Measurements from ENCODE around the gene PPP2R5B.

PPP2R5B gene

DNA sequence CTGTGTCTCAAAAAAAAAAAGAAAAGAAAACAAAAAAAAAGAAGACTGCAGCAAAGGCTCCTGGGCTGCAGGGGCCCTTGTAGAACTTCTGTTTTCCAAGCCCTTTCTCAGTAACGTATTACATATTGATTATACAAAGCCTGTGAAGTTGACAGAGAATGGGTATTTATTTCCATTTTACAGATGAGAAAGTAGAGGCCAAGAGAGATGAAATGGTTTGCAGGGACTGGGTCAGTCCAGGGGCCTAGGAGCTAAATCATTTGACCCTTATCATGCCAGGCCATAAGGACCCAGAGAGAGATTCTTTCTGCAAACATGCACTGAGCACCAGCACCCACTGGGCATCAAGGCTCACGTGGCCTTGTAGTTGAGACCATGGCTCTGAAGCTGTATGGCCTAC, 4.5 kb downstream of the PPP2R5B start:
- no peak overlapping the region for H3K4me3 ChIP-seq (ENCODE audit: low read length)
- no peak overlapping the region for H3K27ac ChIP-seq (ENCODE audit: low read length)
- DNase-seq (ENCODE audit: low read depth, low spot score): no peak
- H3K4me1 ChIP-seq (ENCODE audit: control insufficient read depth, insufficient read depth, low read length): no peaks in the 10 kb centered on the region
- WGBS (ENCODE audit: insufficient coverage, insufficient read length): no CpG with 5 or more reads among the region's 2 CpGs
- no peaks in the 10 kb centered on the region for H3K27me3 ChIP-seq (ENCODE audit: control insufficient read depth, insufficient read depth, low read length)
- H3K36me3 ChIP-seq (ENCODE audit: control insufficient read depth, insufficient read depth, low read length): 0 out of 2 replicates have a peak, but pooled peaks cover 2% of the 10 kb centered on the region
- H3K9me3 ChIP-seq (ENCODE audit: control insufficient read depth, insufficient read depth, low read length): no peaks in the 10 kb centered on the region

DNA sequence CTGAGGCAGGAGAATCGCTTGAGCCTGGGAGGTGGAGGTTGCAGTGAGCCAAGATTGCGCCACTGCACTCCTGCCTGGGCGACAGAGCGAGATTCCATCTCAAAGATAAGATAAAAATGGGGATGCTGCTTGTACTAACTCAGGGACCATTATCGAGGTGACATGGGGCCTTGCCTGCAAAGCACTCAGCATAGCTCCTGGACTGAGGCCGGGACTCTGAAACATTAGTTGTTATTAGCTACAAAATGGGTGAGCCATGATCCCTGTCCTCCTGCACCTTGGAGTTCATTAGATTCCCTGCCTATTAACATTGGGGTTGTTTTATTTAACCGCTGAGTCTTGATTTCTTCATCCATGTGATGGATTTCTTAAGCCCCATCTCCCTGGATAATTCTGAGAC, 5.1 kb downstream of the PPP2R5B start:
- H3K4me3 ChIP-seq (ENCODE audit: low read length): no peak overlapping the region
- H3K36me3 ChIP-seq (ENCODE audit: control insufficient read depth, insufficient read depth, low read length): 0 out of 2 replicates have a peak, but pooled peaks cover 2% of the 10 kb centered on the region
- H3K4me1 ChIP-seq (ENCODE audit: control insufficient read depth, insufficient read depth, low read length): no peaks in the 10 kb centered on the region; the same call in 1 of the 2 replicates
- H3K27ac ChIP-seq (ENCODE audit: low read length): no peak overlapping the region
- DNase-seq (ENCODE audit: low read depth, low spot score): no peak
- no peaks in the 10 kb centered on the region for H3K27me3 ChIP-seq (ENCODE audit: control insufficient read depth, insufficient read depth, low read length)
- H3K9me3 ChIP-seq (ENCODE audit: control insufficient read depth, insufficient read depth, low read length): no peaks in the 10 kb centered on the region
- no CpG with 5 or more reads among the region's 7 CpGs for WGBS (ENCODE audit: insufficient coverage, insufficient read length)

DNA sequence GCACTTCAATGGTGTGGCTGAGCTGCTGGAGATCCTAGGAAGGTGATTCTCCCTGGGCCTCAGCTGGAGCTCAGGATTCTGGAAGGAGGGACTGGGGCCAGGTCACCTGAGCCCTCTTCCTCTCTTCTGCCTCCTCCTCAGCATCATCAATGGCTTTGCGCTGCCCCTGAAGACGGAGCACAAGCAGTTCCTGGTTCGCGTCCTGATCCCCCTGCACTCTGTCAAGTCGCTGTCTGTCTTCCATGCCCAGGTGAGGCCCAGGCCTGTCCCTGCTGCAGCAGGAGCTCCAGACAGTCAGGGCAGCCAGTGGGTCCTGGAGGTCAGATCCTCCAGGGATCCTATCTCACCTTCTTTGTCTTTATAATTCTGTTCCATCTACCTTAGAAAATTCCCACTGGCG, 5.9 kb downstream of the PPP2R5B start:
- no CpG with 5 or more reads among the region's 6 CpGs for WGBS (ENCODE audit: insufficient coverage, insufficient read length)
- no peaks in the 10 kb centered on the region for H3K27me3 ChIP-seq (ENCODE audit: control insufficient read depth, insufficient read depth, low read length)
- H3K27ac ChIP-seq (ENCODE audit: low read length): no peak overlapping the region
- H3K36me3 ChIP-seq (ENCODE audit: control insufficient read depth, insufficient read depth, low read length): 0 out of 2 replicates have a peak, but pooled peaks cover 2% of the 10 kb centered on the region
- DNase-seq (ENCODE audit: low read depth, low spot score): no peak
- H3K9me3 ChIP-seq (ENCODE audit: control insufficient read depth, insufficient read depth, low read length): no peaks in the 10 kb centered on the region
- H3K4me3 ChIP-seq (ENCODE audit: low read length): no peak overlapping the region
- H3K4me1 ChIP-seq (ENCODE audit: control insufficient read depth, insufficient read depth, low read length): peaks cover 5% of the 10 kb centered on the region

DNA sequence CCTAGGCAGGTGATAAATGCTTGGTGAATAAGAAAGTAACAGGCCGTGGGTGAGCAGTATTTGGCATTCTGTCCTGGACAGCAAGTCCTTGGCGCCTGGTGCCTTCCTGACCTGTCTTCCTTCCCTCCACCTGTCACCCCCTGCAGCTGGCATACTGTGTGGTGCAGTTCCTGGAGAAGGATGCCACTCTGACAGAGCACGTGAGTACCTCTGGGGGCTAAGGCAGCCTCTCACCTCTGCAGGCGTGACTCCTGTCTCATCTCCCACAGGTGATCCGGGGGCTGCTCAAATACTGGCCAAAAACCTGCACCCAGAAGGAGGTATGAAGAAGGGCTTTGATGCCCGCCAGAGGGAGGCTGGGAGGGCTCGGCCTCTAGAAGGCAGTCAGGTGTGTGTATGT, 6.8 kb downstream of the PPP2R5B start:
- H3K27ac ChIP-seq (ENCODE audit: low read length): no peak overlapping the region
- H3K4me3 ChIP-seq (ENCODE audit: low read length): no peak overlapping the region
- H3K27me3 ChIP-seq (ENCODE audit: control insufficient read depth, insufficient read depth, low read length): no peaks in the 10 kb centered on the region
- H3K4me1 ChIP-seq (ENCODE audit: control insufficient read depth, insufficient read depth, low read length): peaks cover 9% of the 10 kb centered on the region
- no CpG with 5 or more reads among the region's 7 CpGs for WGBS (ENCODE audit: insufficient coverage, insufficient read length)
- 0 out of 2 replicates have a peak, but pooled peaks cover 2% of the 10 kb centered on the region for H3K36me3 ChIP-seq (ENCODE audit: control insufficient read depth, insufficient read depth, low read length)
- DNase-seq (ENCODE audit: low read depth, low spot score): no peak
- H3K9me3 ChIP-seq (ENCODE audit: control insufficient read depth, insufficient read depth, low read length): no peaks in the 10 kb centered on the region

DNA sequence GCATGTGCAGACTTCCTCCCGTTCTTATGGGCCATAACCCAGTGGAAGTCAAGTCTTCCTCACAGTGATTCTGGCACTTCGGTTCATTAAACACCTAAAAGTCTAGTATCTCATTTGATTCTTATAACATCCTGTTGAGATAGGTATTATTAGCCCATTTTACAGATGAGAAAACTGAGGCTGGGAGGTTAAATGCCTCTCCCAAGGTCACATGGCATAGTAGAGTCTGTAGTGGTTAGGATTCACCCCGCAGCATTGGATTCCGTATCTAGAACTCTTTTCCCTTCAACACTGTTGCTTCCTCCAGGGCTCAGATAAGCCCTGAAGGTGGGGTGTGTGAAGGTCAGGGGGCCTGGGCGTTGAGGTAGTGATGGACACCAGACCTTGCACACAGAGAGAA, 7.8 kb downstream of the PPP2R5B start:
- no CpG with 5 or more reads among the region's 5 CpGs for WGBS (ENCODE audit: insufficient coverage, insufficient read length)

DNA sequence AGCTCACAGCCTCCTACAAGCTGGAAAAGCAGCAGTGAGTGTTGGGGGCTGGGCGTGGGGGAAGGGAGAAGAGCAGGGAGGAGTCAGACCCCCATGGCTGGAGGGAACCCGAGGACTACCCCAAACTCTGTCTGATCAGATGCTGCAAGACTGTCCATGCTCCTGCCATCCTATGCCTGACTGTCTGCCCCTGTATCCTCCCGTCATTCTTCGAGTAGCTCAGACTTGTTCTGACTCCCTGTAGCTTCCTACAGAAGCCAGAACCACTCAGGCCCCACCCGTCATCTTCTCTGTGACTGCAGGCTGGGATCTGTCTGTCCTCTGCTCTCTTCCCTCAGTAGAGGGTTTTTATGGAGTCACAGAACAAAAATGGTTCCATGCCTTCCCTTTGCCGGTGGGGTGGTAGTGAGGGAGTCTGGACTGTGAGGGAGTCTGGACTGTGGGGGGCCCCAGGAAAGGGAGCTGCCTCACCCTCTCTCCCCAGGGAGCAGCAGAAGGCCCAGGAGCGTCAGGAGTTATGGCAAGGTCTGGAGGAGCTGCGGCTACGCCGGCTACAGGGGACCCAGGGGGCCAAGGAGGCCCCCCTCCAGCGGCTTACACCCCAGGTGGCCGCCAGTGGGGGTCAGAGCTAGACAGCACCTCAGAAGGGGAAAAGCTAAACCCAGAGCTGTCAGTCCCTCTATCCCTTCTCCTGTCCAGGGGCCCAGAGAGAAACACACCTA, 8.9 kb downstream of the PPP2R5B start:
- no peak overlapping the region for H3K27ac ChIP-seq (ENCODE audit: low read length)

More for the DNA sequence above, 7.8 kb downstream of the PPP2R5B start:
- no peaks in the 10 kb centered on the region for H3K27me3 ChIP-seq (ENCODE audit: control insufficient read depth, insufficient read depth, low read length)
- H3K4me1 ChIP-seq (ENCODE audit: control insufficient read depth, insufficient read depth, low read length): peaks cover 9% of the 10 kb centered on the region
- H3K9me3 ChIP-seq (ENCODE audit: control insufficient read depth, insufficient read depth, low read length): no peaks in the 10 kb centered on the region
- H3K36me3 ChIP-seq (ENCODE audit: control insufficient read depth, insufficient read depth, low read length): 0 out of 2 replicates have a peak, but pooled peaks cover 2% of the 10 kb centered on the region
- no peak overlapping the region for H3K4me3 ChIP-seq (ENCODE audit: low read length)
- H3K27ac ChIP-seq (ENCODE audit: low read length): no peak overlapping the region
- DNase-seq (ENCODE audit: low read depth, low spot score): no peak

DNA sequence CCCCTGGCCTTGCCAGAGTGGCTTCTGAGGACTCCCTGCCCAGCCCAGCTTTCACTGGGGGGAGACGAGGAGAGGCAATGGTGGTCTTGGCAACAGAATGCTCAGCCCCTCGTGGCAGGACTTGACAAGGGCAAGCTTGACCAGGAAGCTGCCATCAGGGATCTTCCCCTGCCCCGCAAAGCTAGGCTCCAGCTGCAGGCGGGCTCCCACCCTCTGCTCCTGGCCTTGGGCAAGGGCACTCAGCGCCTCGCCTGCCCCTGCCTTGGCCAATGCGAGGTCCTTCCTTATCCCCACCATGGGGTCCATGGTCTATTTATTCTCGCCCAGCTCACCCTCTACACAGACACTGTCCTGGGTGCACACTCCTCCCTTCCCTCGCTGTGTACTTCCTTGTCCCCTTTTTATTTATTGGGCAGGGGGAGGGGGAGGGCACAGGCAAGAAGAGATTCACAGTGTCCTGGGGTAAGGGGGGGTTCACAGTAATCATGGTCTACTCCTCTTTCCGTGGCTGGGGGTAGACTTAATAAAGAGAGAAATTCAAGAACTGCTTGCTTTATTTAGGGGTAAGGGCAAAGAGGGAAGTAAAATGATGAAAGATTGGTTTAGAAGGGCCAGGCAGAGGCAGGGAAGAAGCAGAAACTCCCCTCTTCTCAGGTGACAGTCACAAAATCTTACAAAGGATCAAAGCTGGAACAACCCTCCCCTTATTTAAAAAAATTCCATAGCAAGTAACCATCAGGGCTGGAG, 9.6 kb downstream of the PPP2R5B start:
- H3K27me3 ChIP-seq (ENCODE audit: control insufficient read depth, insufficient read depth, low read length): no peaks in the 10 kb centered on the region
- no peak overlapping the region for H3K4me3 ChIP-seq (ENCODE audit: low read length)
- no peaks in the 10 kb centered on the region for H3K9me3 ChIP-seq (ENCODE audit: control insufficient read depth, insufficient read depth, low read length)
- H3K36me3 ChIP-seq (ENCODE audit: control insufficient read depth, insufficient read depth, low read length): 0 out of 2 replicates have a peak, but pooled peaks cover 2% of the 10 kb centered on the region
- H3K4me1 ChIP-seq (ENCODE audit: control insufficient read depth, insufficient read depth, low read length): peaks cover 9% of the 10 kb centered on the region
- no peak for DNase-seq (ENCODE audit: low read depth, low spot score)
- no peak overlapping the region for H3K27ac ChIP-seq (ENCODE audit: low read length)
- no CpG with 5 or more reads among the region's 10 CpGs for WGBS (ENCODE audit: insufficient coverage, insufficient read length)

More for the DNA sequence above, 8.9 kb downstream of the PPP2R5B start:
- Histone ChIP-seq H3K27me3 (ENCODE audit: control insufficient read depth, insufficient read depth, low read length) (no peaks in the 10 kb centered on the region), H3K9me3 (ENCODE audit: control insufficient read depth, insufficient read depth, low read length) (no peaks in the 10 kb centered on the region), H3K4me1 (ENCODE audit: control insufficient read depth, insufficient read depth, low read length) (peaks cover 9% of the 10 kb centered on the region), H3K4me3 (ENCODE audit: low read length) (no peak overlapping the region), H3K36me3 (ENCODE audit: control insufficient read depth, insufficient read depth, low read length) (0 out of 2 replicates have a peak, but pooled peaks cover 2% of the 10 kb centered on the region)
- no peak for DNase-seq (ENCODE audit: low read depth, low spot score)
- no CpG with 5 or more reads among the region's 12 CpGs for WGBS (ENCODE audit: insufficient coverage, insufficient read length)

DNA sequence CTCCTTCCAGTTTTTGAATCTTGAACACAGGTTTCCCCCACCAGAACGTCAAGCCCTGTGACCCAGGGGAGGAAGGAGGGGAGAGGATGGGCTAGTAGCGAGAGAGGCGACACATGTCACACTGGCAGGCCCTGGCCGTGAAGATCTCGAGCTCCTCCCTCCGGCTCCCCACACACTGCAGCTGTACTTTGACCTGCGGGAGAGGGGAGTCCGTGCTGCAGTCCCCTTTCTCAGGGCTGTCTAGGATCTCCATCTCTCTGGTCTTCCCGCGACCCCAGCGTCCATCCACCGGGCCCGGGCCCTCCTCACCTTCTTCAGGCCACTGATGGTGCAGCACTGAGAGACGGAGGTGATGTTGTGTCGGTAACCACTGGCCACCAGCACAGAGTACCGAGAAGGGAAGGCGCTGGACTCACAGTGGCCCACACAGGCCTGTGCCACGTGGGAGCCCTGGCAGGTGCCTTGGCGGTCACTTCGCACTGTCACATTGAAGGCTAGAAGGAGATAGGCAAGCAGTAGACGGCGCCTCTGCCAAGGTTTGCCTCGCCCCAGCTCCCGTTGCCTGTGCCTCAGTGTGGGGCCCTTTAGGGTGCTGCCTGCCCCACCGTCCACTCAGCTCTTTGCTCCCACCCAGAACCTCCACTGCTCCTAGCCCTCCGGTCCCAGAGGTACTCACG, 10.3 kb downstream of the PPP2R5B start:
- peaks cover 9% of the 10 kb centered on the region for H3K4me1 ChIP-seq (ENCODE audit: control insufficient read depth, insufficient read depth, low read length)
- DNase-seq (ENCODE audit: low read depth, low spot score): no peak
- 0 out of 2 replicates have a peak, but pooled peaks cover 2% of the 10 kb centered on the region for H3K36me3 ChIP-seq (ENCODE audit: control insufficient read depth, insufficient read depth, low read length)
- no peak overlapping the region for H3K27ac ChIP-seq (ENCODE audit: low read length)
- H3K4me3 ChIP-seq (ENCODE audit: low read length): no peak overlapping the region
- no peaks in the 10 kb centered on the region for H3K27me3 ChIP-seq (ENCODE audit: control insufficient read depth, insufficient read depth, low read length)
- WGBS (ENCODE audit: insufficient coverage, insufficient read length): no CpG with 5 or more reads among the region's 27 CpGs
- H3K9me3 ChIP-seq (ENCODE audit: control insufficient read depth, insufficient read depth, low read length): no peaks in the 10 kb centered on the region

DNA sequence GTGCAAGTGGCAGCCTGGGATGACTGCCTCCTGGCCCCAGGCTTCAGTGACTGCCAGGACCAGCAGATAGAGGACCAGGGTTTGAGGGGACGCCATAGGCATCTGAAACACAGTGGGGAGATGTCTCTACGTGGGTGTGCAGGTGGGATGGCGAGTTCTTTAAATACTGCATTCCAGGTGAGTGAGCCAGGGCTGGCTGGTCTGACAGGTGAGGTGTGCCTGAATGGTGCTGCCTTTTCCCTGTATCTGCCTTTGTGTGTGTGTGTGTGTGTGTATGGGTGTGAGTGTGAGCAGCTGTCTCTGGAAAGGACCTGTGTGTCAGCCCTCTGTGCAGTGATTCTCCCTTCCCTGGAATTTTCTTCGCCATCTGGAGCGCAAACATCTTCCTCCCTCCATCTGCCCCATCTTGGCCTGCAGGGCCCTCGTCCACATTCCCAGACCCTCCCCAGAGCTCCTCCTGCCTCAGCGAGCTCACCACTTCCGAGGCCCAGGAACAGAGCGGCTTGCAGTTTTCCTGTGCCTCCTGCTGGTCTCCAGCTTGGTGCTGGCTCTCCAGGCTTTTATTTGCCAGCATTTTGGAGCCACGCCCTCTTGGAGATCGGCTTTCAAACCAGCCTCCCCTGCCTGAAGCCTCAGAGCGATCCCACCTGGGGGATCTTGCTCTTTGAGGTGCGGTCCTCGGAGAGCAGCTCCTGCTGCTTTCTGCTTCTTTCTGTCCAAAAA, 11.0 kb downstream of the PPP2R5B start, which contains the start of gene GPHA2:
TSS of gene GPHA2 (minus strand) at position 535 of the 723 bp plus-strand sequence. CDS start at position 102, 433 bp downstream.
- Histone ChIP-seq H3K4me3 (ENCODE audit: low read length) (no peak within 1 kb of the TSS), H3K27ac (ENCODE audit: low read length) (no peak within 1 kb of the TSS), H3K27me3 (ENCODE audit: control insufficient read depth, insufficient read depth, low read length) (no peaks in the 10 kb centered on the region), H3K4me1 (ENCODE audit: control insufficient read depth, insufficient read depth, low read length) (peaks cover 9% of the 10 kb centered on the region), H3K9me3 (ENCODE audit: control insufficient read depth, insufficient read depth, low read length) (no peaks in the 10 kb centered on the region), H3K36me3 (ENCODE audit: control insufficient read depth, insufficient read depth, low read length) (no peaks in the 10 kb centered on the region)
- no CpG with 5 or more reads among the region's 14 CpGs for WGBS (ENCODE audit: insufficient coverage, insufficient read length)
- no peak for DNase-seq (ENCODE audit: low read depth, low spot score)

DNA sequence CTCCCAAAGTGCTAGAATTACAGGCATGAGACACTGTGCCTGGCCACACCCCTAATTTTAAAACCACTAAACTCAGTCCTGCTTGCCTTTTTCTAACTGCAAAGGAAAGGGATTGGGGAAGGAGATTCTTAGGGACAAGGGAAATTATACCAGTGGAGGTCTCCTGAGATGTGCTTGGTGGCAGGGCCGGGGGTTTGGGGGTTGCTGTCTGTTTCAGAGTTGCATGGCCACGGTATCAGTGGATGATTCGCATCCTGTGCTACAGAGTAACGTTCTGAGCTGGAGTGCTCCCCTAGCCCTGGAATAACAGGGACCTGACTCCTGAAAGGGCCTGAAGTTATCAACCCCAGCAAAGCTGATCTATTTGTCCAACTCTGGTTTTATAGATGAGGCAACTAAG, 12.1 kb downstream of the PPP2R5B start:
- peaks cover 9% of the 10 kb centered on the region for H3K4me1 ChIP-seq (ENCODE audit: control insufficient read depth, insufficient read depth, low read length)
- no peak for DNase-seq (ENCODE audit: low read depth, low spot score)
- no peak overlapping the region for H3K27ac ChIP-seq (ENCODE audit: low read length)
- H3K27me3 ChIP-seq (ENCODE audit: control insufficient read depth, insufficient read depth, low read length): no peaks in the 10 kb centered on the region
- no CpG with 5 or more reads among the region's 4 CpGs for WGBS (ENCODE audit: insufficient coverage, insufficient read length)
- H3K9me3 ChIP-seq (ENCODE audit: control insufficient read depth, insufficient read depth, low read length): no peaks in the 10 kb centered on the region
- no peaks in the 10 kb centered on the region for H3K36me3 ChIP-seq (ENCODE audit: control insufficient read depth, insufficient read depth, low read length)
- H3K4me3 ChIP-seq (ENCODE audit: low read length): no peak overlapping the region

Measured in iPS DF 6.9 (cell line).